ENCODE data around the gene KCNIP1. TPM values are rescaled to one million over a fixed set of nuclear protein-coding genes. Genes with fewer than 3 reads are reported as not detected.

Gene KCNIP1
- polyA plus RNA-seq, 1 donor from 2014 or later = 13.8 TPM

DNA sequence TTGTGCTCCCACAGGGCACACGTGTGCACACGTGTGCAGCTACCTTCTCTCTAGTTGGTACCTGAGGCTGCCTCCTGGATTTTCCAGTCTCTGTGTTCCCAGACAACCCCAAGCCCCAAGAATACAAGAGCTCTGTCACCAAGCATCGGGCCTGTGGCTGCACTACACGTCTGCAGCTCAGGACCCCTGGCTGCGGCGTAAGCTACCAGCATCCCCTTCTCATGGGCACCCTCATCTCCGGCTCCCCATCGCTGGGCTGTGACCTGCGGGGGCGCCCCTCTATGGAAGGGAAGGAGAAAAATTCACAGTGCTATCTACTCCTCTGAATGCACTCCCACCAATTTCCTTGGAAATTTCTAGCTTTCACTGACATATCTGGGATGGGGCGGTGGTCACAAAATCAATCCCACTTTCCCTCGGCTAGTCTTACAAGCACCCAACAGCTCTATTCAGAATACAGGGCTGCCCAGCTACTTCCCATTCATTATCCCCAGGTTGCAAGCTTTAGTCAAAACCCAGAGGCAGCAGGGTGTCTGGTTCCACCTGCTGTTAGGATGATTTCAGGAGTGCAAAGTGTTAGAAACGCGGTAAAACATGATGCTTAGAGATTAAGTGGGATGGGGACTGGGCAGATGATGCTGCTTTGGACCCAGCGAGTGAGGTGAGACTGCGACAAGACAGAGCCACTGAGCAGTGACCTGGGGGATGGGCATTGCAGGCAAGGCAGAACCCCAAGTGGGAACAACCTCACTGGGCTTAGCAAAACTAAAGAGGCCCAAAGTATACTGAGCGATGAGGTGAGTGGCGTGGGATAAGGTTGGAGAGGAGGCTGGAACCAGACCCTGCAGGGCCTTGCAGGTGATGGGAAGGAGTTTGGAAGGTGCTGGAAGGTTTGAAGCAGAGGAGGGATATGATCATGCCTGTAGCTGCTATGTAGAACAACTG lies 121.7 kb downstream of the KCNIP1 start:
- H3K4me2 ChIP-seq (ENCODE audit: low read length) = no peak overlapping the region
- no peaks in the 10 kb centered on the region for H3F3A ChIP-seq (ENCODE audit: insufficient read depth, low read length, poor library complexity, severe bottlenecking)
- no peaks in the 10 kb centered on the region for H3K9me3 ChIP-seq (ENCODE audit: low read length)
- H4K20me1 ChIP-seq (ENCODE audit: insufficient read depth) = no peaks in the 10 kb centered on the region
- no peaks in the 10 kb centered on the region for H3K79me2 ChIP-seq (replicated peaks; ENCODE audit: insufficient read depth, low read length)
- H3K27me3 ChIP-seq (ENCODE audit: insufficient read depth, low read depth, low read length) = no peaks in the 10 kb centered on the region
- no peak overlapping the region for H2AFZ ChIP-seq (ENCODE audit: low read depth, low read length)
- no peaks in the 10 kb centered on the region for H3K9me2 ChIP-seq (ENCODE audit: insufficient read depth, low read length)
- peak overlapping the region; percentile 11 for H3K9ac ChIP-seq (ENCODE audit: low read length)
- peak overlapping the region; percentile 49 for H3K27ac ChIP-seq (ENCODE audit: low read length)
- H3K36me3 ChIP-seq (ENCODE audit: insufficient read depth, low read length) = no peaks in the 10 kb centered on the region
- TF ChIP-seq, protein P1, sequence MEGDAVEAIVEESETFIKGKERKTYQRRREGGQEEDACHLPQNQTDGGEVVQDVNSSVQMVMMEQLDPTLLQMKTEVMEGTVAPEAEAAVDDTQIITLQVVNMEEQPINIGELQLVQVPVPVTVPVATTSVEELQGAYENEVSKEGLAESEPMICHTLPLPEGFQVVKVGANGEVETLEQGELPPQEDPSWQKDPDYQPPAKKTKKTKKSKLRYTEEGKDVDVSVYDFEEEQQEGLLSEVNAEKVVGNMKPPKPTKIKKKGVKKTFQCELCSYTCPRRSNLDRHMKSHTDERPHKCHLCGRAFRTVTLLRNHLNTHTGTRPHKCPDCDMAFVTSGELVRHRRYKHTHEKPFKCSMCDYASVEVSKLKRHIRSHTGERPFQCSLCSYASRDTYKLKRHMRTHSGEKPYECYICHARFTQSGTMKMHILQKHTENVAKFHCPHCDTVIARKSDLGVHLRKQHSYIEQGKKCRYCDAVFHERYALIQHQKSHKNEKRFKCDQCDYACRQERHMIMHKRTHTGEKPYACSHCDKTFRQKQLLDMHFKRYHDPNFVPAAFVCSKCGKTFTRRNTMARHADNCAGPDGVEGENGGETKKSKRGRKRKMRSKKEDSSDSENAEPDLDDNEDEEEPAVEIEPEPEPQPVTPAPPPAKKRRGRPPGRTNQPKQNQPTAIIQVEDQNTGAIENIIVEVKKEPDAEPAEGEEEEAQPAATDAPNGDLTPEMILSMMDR (IDR thresholded peaks at IDR 0.05; ENCODE audit: poor library complexity, severe bottlenecking) = peak; percentile 69
- peak; percentile 16 for TF ChIP-seq POLR2AphosphoS5 (IDR thresholded peaks at IDR 0.05)
- TF ChIP-seq RAD21 (conservative IDR thresholded peaks at IDR 0.05) = peak; percentile 78
- TF ChIP-seq MXI1 (conservative IDR thresholded peaks at IDR 0.05; ENCODE audit: poor library complexity, severe bottlenecking) = no peak
- TF ChIP-seq EZH2 (IDR thresholded peaks at IDR 0.05; ENCODE audit: borderline replicate concordance, insufficient read depth, low read length, poor library complexity, severe bottlenecking) = no peak
- peak; percentile 82 for TF ChIP-seq SMC3 (conservative IDR thresholded peaks at IDR 0.05; ENCODE audit: poor library complexity)
- peak; percentile 32 for TF ChIP-seq EP300 (conservative IDR thresholded peaks at IDR 0.05; ENCODE audit: poor library complexity, severe bottlenecking)
- no peak for TF ChIP-seq TAF1 (IDR thresholded peaks at IDR 0.05; ENCODE audit: low read depth)
- TF ChIP-seq, protein P2, sequence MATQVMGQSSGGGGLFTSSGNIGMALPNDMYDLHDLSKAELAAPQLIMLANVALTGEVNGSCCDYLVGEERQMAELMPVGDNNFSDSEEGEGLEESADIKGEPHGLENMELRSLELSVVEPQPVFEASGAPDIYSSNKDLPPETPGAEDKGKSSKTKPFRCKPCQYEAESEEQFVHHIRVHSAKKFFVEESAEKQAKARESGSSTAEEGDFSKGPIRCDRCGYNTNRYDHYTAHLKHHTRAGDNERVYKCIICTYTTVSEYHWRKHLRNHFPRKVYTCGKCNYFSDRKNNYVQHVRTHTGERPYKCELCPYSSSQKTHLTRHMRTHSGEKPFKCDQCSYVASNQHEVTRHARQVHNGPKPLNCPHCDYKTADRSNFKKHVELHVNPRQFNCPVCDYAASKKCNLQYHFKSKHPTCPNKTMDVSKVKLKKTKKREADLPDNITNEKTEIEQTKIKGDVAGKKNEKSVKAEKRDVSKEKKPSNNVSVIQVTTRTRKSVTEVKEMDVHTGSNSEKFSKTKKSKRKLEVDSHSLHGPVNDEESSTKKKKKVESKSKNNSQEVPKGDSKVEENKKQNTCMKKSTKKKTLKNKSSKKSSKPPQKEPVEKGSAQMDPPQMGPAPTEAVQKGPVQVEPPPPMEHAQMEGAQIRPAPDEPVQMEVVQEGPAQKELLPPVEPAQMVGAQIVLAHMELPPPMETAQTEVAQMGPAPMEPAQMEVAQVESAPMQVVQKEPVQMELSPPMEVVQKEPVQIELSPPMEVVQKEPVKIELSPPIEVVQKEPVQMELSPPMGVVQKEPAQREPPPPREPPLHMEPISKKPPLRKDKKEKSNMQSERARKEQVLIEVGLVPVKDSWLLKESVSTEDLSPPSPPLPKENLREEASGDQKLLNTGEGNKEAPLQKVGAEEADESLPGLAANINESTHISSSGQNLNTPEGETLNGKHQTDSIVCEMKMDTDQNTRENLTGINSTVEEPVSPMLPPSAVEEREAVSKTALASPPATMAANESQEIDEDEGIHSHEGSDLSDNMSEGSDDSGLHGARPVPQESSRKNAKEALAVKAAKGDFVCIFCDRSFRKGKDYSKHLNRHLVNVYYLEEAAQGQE (IDR thresholded peaks at IDR 0.05; ENCODE audit: borderline replicate concordance) = no peak
- H3K4me3 ChIP-seq (ENCODE audit: low read length) = no peak overlapping the region

DNA sequence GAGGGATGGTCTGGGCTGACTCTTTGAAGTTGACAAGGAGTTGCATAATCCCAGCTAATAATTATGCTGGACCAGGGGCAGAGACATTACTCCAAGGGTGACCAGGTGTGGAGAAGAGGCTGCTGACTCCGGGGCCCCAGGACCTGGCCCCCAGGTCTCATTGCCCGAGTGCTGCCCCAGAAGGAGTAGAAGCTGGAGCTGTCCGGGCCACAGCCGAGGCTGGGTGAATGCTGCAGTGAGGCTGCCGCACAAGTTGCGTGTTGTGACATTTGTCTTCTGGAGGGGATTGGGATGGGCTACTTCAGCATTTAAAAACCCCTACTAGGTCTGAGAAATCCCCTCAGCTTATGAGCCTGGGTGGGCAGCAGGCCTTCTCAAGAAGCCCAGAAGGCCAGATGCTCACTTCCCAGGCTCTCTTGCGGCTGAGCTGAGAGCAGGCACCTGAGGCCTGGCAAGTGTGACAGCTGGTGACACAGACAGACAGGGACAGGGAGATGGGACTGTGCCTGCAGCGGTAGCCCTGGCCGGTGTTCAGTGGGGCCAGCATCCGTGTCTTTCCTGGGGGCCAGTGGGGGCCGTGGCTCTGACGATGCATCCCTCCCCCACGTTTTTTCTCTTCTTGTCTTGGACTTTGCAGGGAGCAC lies 122.8 kb downstream of the KCNIP1 start:
- peak overlapping the region; percentile 35 for H3K27ac ChIP-seq (ENCODE audit: low read length)

More for the DNA sequence above, 122.8 kb downstream of the KCNIP1 start:
- H3K4me3 ChIP-seq (ENCODE audit: low read length) = no peak overlapping the region
- no peaks in the 10 kb centered on the region for H3F3A ChIP-seq (ENCODE audit: insufficient read depth, low read length, poor library complexity, severe bottlenecking)
- no peaks in the 10 kb centered on the region for H3K27me3 ChIP-seq (ENCODE audit: insufficient read depth, low read depth, low read length)
- H2AFZ ChIP-seq (ENCODE audit: low read depth, low read length) = no peak overlapping the region
- TF ChIP-seq POLR2AphosphoS5 (IDR thresholded peaks at IDR 0.05) (no peak), SMC3 (conservative IDR thresholded peaks at IDR 0.05; ENCODE audit: poor library complexity) (no peak), TAF1 (IDR thresholded peaks at IDR 0.05; ENCODE audit: low read depth) (no peak), RAD21 (conservative IDR thresholded peaks at IDR 0.05) (no peak), MXI1 (conservative IDR thresholded peaks at IDR 0.05; ENCODE audit: poor library complexity, severe bottlenecking) (no peak), EP300 (conservative IDR thresholded peaks at IDR 0.05; ENCODE audit: poor library complexity, severe bottlenecking) (no peak), EZH2 (IDR thresholded peaks at IDR 0.05; ENCODE audit: borderline replicate concordance, insufficient read depth, low read length, poor library complexity, severe bottlenecking) (no peak)
- TF ChIP-seq, protein P1 (IDR thresholded peaks at IDR 0.05; ENCODE audit: poor library complexity, severe bottlenecking) = no peak
- TF ChIP-seq, protein P2 (IDR thresholded peaks at IDR 0.05; ENCODE audit: borderline replicate concordance) = no peak
- H3K9ac ChIP-seq (ENCODE audit: low read length) = no peak overlapping the region
- no peak overlapping the region for H3K4me2 ChIP-seq (ENCODE audit: low read length)
- H3K79me2 ChIP-seq (replicated peaks; ENCODE audit: insufficient read depth, low read length) = no peaks in the 10 kb centered on the region
- no peaks in the 10 kb centered on the region for H3K9me2 ChIP-seq (ENCODE audit: insufficient read depth, low read length)
- H4K20me1 ChIP-seq (ENCODE audit: insufficient read depth) = no peaks in the 10 kb centered on the region
- no peaks in the 10 kb centered on the region for H3K9me3 ChIP-seq (ENCODE audit: low read length)
- no peaks in the 10 kb centered on the region for H3K36me3 ChIP-seq (ENCODE audit: insufficient read depth, low read length)
